ENCODE data around the gene ZC3H7B.

Gene ZC3H7B

GRCh38 chr22:41332217-41332939 is 31.1 kb downstream of the ZC3H7B start:
- no peak for DNase-seq (ENCODE audit: low read depth, low spot score)

- no peak for DNase-seq (ENCODE audit: low read depth, low spot score)
These were observed 32.5 kb downstream of the ZC3H7B start for GRCh38 chr22:41333806-41334205.

- no peak for DNase-seq (ENCODE audit: low read depth, low spot score)
These were observed 32.9 kb downstream of the ZC3H7B start for GRCh38 chr22:41334215-41334614.

GRCh38 chr22:41334951-41335635 is 33.8 kb downstream of the ZC3H7B start:
- no peak for DNase-seq (ENCODE audit: low read depth, low spot score)

GRCh38 chr22:41338614-41339212 is 37.4 kb downstream of the ZC3H7B start:
- DNase-seq (ENCODE audit: low read depth, low spot score): no peak

GRCh38 chr22:41339823-41340222 is 38.5 kb downstream of the ZC3H7B start:
- no peak for DNase-seq (ENCODE audit: low read depth, low spot score)

- no peak for DNase-seq (ENCODE audit: low read depth, low spot score)
These were observed 39.0 kb downstream of the ZC3H7B start for GRCh38 chr22:41340357-41340756.

- no peak for DNase-seq (ENCODE audit: low read depth, low spot score)
These were observed 39.7 kb downstream of the ZC3H7B start for GRCh38 chr22:41341012-41341411.

- DNase-seq (ENCODE audit: low read depth, low spot score): no peak
These were observed 40.7 kb downstream of the ZC3H7B start for GRCh38 chr22:41341990-41342389.

GRCh38 chr22:41343300-41343699 is 42.0 kb downstream of the ZC3H7B start:
- no peak for DNase-seq (ENCODE audit: low read depth, low spot score)

- DNase-seq (ENCODE audit: low read depth, low spot score): no peak
These were observed 42.4 kb downstream of the ZC3H7B start for GRCh38 chr22:41343717-41344116.

GRCh38 chr22:41344189-41344788 is 43.0 kb downstream of the ZC3H7B start:
- no peak for DNase-seq (ENCODE audit: low read depth, low spot score)

- DNase-seq (ENCODE audit: low read depth, low spot score): no peak
These were observed 44.5 kb downstream of the ZC3H7B start for GRCh38 chr22:41345807-41346335.

- no peak for DNase-seq (ENCODE audit: low read depth, low spot score)
These were observed 45.9 kb downstream of the ZC3H7B start for GRCh38 chr22:41347066-41347859.

GRCh38 chr22:41348964-41349484 is 47.7 kb downstream of the ZC3H7B start:
- DNase-seq (ENCODE audit: low read depth, low spot score): no peak

GRCh38 chr22:41350087-41350486 is 48.8 kb downstream of the ZC3H7B start:
- no peak for DNase-seq (ENCODE audit: low read depth, low spot score)

- DNase-seq (ENCODE audit: low read depth, low spot score): no peak
These were observed 49.7 kb downstream of the ZC3H7B start for GRCh38 chr22:41351011-41351410.

- no peak for DNase-seq (ENCODE audit: low read depth, low spot score)
These were observed 50.7 kb downstream of the ZC3H7B start for GRCh38 chr22:41352058-41352457.

GRCh38 chr22:41353862-41354575 is 52.7 kb downstream of the ZC3H7B start:
- no peak for DNase-seq (ENCODE audit: low read depth, low spot score)

- DNase-seq (ENCODE audit: low read depth, low spot score): no peak
These were observed 53.7 kb downstream of the ZC3H7B start for GRCh38 chr22:41354979-41355378.

Measured in brain pericyte (primary cell).